Nucleus accumbens (tissue), 56 donors: Measurements from ENCODE around the gene ERICH3.

ENCODE experiments used
- DNase-seq, 56 donors: peaks; one replicate each; lab custom pipeline; 2025; lab: John Stamatoyannopoulos, UW

The ERICH3 gene

DNA sequence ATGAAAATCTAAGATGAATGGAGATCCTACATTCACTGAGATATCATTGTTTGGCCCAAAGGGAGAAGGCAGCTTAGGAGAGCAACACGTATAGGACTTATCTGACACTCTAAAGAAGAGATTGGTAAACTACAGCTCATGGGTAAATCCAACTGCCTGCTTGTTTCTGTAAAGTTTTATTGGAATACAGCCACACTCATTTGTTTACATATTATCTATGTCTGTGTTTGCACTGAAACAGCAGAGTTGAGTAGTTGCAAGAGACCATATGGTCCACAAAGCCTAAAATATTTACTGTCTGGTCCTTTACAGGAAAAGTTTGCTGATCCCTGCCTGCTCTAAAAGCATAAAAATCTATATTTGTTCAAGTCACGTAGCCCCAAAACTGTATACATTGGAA, 146.9 kb downstream of the ERICH3 start:
- DNase-seq = no peak

DNA sequence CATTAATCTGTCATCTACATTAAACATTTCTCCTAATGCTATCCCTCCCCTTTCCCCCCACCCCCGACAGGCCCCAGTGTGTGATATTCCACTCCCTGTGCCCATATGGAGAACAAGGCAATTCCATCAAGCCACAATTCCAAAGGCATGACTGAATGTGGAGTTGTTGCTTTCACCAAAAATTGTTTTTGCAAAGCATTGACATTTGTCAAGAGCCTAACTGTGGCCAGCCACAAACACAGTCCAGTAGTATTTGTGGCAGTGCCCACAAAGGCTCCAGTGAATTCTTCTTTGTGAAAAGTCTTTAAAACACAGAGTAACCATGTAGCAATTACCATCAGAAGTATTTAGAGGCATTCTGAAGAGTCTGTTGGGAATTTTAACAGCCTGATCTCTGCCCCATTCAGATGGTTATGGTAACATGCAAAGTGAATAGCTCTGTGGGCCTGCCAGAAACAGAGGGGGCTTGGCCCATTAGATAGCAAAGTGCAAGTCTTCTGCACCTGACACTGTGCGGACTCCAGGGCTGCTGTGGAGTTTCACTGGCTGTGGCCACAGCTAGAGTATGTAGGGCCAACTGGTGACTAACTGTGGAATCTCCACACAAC, 149.6 kb downstream of the ERICH3 start:
- DNase-seq = no peak

DNA sequence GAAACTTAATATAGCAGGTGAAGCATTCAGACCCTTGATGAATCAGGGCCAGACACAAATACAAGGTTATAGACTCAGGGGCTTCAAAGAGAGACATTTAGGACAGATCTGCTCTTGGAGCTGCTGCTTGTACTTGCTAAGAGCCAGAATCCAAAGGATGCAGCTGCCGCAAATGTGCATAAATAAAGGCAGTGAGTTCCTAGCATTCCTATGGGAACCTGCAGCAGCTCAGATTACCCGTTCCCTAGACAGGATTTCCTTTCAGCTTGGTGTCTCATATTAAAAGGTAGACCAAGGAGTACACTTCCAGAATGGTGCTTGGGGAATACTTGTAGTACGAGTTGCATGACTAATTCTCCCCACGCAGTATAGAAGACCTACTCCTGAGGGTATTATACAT, 151.4 kb downstream of the ERICH3 start:
- no peak for DNase-seq
